Neutrophil (primary cell): ENCODE measurements around the gene PLPPR1.

Experiments used
- H3K27ac ChIP-seq: fragments of 200-600 bp; sonication (generic); 2 replicates; pipeline ENCODE4 v1.5.1; 2016; ENCODE audit warnings: mild to moderate bottlenecking, moderate library complexity
- H3K27me3 ChIP-seq: fragments of 200-600 bp; sonication (generic); 2 replicates; pipeline ENCODE4 v1.6.0; 2016; ENCODE audit warnings: mild to moderate bottlenecking
- H3K36me3 ChIP-seq: fragments of 200-600 bp; sonication (generic); 2 replicates; pipeline ENCODE4 v1.5.1; 2017
- H3K4me1 ChIP-seq, 2 experiments: fragments of 200-600 bp in 1 of 2; sonication (generic) in 1 of 2; 1 replicate in 1 of 2; 2 replicates in 1 of 2; pipeline versions ENCODE4 v1.5.1 to v1.6.1; 2013 to 2016; ENCODE audit warnings: low read depth in 1 of 2, low read length in 1 of 2, mild to moderate bottlenecking in 1 of 2, moderate library complexity in 1 of 2; ENCODE audit not compliant: control insufficient read depth in 1 of 2, insufficient read depth in 1 of 2
- H3K4me3 ChIP-seq, 2 experiments: fragments of 200-600 bp in 1 of 2; sonication (generic) in 1 of 2; 1 replicate in 1 of 2; 2 replicates in 1 of 2; pipeline ENCODE4 v1.5.1; 2013 to 2016; ENCODE audit warnings: low read depth in 1 of 2, low read length in 1 of 2, mild to moderate bottlenecking in 1 of 2, moderate library complexity in 1 of 2
- H3K9me3 ChIP-seq: fragments of 200-600 bp; sonication (generic); 2 replicates; pipeline ENCODE4 v1.5.1; 2016
- TF ChIP-seq, protein P1 (sequence below): fragments of 200-600 bp; sonication (generic); IDR thresholded peaks from 2 replicates; pipeline ENCODE4 v1.5.1; 2016; ENCODE audit warnings: antibody characterized with exemption

PLPPR1 gene

DNA sequence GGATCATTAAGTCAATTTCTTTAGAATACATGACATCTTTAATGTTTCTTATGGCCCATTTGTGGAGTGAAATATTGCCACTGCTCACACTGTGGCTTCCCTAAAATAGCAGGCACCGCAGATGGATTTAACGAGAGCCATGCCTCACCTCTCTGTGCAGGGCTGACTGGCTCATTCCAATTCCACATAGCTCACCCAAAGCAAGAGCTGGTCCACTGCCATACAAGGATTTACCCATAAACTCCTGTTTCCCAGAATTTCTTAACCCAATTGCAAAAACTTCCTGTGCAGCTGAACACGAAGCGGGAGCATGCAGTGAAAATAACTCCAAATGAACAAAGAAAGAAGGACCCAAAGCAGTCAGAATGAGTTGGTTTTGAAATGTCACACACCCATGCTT, 196.7 kb downstream of the PLPPR1 start:
- Histone ChIP-seq H3K9me3 (no peaks in the 10 kb centered on the region), H3K4me3 (no peak overlapping the region), H3K27me3 (no peaks in the 10 kb centered on the region), H3K4me1 (no peaks in the 10 kb centered on the region), H3K36me3 (no peaks in the 10 kb centered on the region), H3K27ac (no peak overlapping the region)
- TF ChIP-seq, protein P1, sequence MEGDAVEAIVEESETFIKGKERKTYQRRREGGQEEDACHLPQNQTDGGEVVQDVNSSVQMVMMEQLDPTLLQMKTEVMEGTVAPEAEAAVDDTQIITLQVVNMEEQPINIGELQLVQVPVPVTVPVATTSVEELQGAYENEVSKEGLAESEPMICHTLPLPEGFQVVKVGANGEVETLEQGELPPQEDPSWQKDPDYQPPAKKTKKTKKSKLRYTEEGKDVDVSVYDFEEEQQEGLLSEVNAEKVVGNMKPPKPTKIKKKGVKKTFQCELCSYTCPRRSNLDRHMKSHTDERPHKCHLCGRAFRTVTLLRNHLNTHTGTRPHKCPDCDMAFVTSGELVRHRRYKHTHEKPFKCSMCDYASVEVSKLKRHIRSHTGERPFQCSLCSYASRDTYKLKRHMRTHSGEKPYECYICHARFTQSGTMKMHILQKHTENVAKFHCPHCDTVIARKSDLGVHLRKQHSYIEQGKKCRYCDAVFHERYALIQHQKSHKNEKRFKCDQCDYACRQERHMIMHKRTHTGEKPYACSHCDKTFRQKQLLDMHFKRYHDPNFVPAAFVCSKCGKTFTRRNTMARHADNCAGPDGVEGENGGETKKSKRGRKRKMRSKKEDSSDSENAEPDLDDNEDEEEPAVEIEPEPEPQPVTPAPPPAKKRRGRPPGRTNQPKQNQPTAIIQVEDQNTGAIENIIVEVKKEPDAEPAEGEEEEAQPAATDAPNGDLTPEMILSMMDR: no peak

DNA sequence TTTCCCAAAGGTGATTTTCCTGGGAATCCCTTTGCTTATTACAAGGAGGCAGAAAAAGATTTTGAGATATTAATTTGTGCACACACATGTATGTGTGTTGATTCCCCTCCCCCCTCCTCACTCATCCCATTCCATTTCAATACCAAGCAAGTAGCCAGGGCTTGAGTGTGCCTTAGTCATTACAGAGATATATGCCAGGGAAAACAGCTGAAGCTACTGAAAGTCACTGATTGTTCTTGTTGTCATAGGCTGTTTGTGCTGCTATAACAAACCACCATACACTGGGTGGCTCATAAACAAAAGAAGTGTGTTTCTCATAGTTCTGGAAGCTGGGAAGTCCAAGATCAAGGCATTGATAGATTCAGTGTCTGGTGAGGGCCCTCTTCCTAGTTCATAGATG, 197.6 kb downstream of the PLPPR1 start:
- Histone ChIP-seq H3K9me3 (no peaks in the 10 kb centered on the region), H3K4me1 (no peaks in the 10 kb centered on the region)

DNA sequence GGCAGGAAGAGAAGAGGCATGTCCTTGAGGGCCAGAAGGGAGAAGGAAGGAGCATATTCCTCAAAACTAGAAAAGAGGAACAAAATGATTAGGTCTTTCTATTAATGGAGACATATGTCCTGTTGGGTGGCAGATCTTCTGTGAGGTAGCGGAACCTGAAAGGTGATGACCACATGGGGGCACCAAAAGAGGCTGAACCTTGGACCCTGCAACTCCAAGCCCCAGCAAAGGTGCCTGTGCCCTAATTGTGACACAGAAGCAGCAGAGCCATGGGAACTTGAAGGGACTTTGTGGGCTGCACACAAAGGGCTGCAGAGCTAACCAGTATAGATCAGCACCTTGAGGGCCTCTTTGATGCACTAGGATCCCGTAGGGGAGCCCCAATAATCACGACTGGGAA, 198.3 kb downstream of the PLPPR1 start:
- Histone ChIP-seq H3K9me3 (no peaks in the 10 kb centered on the region), H3K4me3 (no peak overlapping the region), H3K36me3 (no peaks in the 10 kb centered on the region), H3K27ac (no peak overlapping the region), H3K4me1 (no peaks in the 10 kb centered on the region), H3K27me3 (no peaks in the 10 kb centered on the region)
- TF ChIP-seq, protein P1: no peak

More for the DNA sequence above, 197.6 kb downstream of the PLPPR1 start:
- Histone ChIP-seq H3K4me3 (no peak overlapping the region), H3K27ac (no peak overlapping the region), H3K36me3 (no peaks in the 10 kb centered on the region), H3K27me3 (no peaks in the 10 kb centered on the region)
- TF ChIP-seq, protein P1: no peak

DNA sequence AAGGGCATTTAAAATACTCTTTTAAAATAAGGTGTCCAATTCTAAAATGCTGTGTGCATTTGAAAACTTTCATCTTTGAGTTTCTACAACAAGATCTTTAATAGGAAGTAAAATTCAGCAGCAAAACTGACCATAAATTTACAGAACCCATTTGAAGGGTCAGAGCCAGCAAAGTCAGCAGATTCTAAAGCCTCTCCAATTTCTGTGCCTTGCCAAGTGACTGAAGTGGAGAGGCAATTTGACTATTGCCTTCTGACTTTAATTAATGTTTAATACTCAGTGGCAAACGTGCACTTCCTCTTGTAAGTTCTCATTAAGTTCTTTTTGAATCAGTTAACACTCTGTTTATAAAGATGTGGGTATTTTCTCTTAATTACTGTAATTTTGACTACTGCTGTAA, 201.1 kb downstream of the PLPPR1 start:
- H3K9me3 ChIP-seq: no peaks in the 10 kb centered on the region
- H3K4me3 ChIP-seq: no peak overlapping the region
- no peak overlapping the region for H3K27ac ChIP-seq
- TF ChIP-seq, protein P1: no peak
- no peaks in the 10 kb centered on the region for H3K27me3 ChIP-seq
- no peaks in the 10 kb centered on the region for H3K36me3 ChIP-seq
- H3K4me1 ChIP-seq: no peaks in the 10 kb centered on the region

DNA sequence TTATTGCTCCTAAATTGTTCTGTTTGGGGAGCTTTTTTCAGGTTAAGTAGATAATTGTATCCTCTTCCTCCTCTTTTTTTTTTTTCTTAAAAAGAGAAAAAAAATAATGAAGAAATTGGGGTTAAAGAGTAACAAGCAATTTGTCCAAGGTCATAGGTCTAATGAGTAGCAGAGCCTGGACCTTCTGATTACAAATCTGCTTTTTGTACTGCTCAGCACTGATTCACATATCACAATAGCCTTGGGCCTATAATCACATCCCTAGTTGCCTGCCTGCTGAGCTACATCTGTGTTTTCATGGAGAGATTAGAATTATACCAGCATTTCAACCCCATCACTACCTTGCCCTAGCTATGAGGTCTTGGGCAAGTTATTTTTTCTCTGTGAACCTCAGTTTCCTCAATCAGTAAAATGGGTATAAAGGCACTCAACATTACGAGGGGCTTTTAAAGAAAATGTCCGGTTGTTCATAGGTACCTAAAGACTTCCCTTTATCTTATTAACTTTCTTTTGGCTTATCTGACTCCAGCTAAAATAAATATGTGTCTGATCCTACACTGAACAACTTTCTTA, 204.0 kb downstream of the PLPPR1 start:
- no peaks in the 10 kb centered on the region for H3K36me3 ChIP-seq
- TF ChIP-seq, protein P1: no peak
- no peaks in the 10 kb centered on the region for H3K4me1 ChIP-seq

More for the DNA sequence above, 204.0 kb downstream of the PLPPR1 start:
- Histone ChIP-seq H3K4me3 (no peak overlapping the region), H3K9me3 (no peaks in the 10 kb centered on the region), H3K27me3 (no peaks in the 10 kb centered on the region), H3K27ac (no peak overlapping the region)
